Panc1 (cell line): ENCODE results near the gene IPO4. TPM values are rescaled to one million over a fixed set of nuclear protein-coding genes. Genes with fewer than 3 reads are reported as not detected.
A peak's percentile ranks its signal among the peaks of the same experiment; 100 is the strongest.

ENCODE experiments used
- ATAC-seq: fragments of 200-7000 bp; cut with Tn5 transposase; 2 replicates; pipeline ENCODE4 v1.9.1; 2020; ENCODE audit warnings: mild to moderate bottlenecking, moderate library complexity
- BruUV-seq: library from RNA; stranded (reverse); fragments of 400-500 nt; replicated peaks from 2 replicates; lab custom pipeline; 2021; lab: Mats Ljungman, UMichigan
- CTCF ChIA-PET: fragments of 300-600 bp; sonication (Branson Sonifier 250); formaldehyde crosslinking; loops from one replicate; lab custom pipeline; 2022; ENCODE audit warnings: antibody characterized with exemption; lab: Charles Lee
- POLR2A ChIA-PET: fragments of 300-600 bp; sonication (Branson Sonifier 250); formaldehyde crosslinking; loops from one replicate; lab custom pipeline; 2022; ENCODE audit warnings: antibody characterized with exemption; lab: Charles Lee
- DNase-seq: peaks from one replicate; pipeline ENCODE4 v3.0.0-alpha.2; 2010; ENCODE audit warnings: low read depth, low spot score
- H3K27ac ChIP-seq: 2 replicates; pipeline ENCODE4 v1.5.1; 2011; ENCODE audit warnings: mild to moderate bottlenecking, low read length, inconsistent platforms
- H3K27me3 ChIP-seq: fragments of 200-500 bp; sonication (Bioruptor generic); 2 replicates; pipeline ENCODE4 v1.6.0; 2014; ENCODE audit warnings: low read length, inconsistent platforms; ENCODE audit not compliant: control insufficient read depth, insufficient read depth
- H3K36me3 ChIP-seq: fragments of 200-500 bp; sonication (Bioruptor generic); 2 replicates; pipeline ENCODE4 v1.5.1; 2014; ENCODE audit warnings: inconsistent platforms, mild to moderate bottlenecking, low read length, moderate library complexity; ENCODE audit not compliant: control insufficient read depth, insufficient read depth
- H3K4me1 ChIP-seq: 2 replicates; pipeline ENCODE4 v1.5.1; 2011; ENCODE audit warnings: inconsistent platforms, mild to moderate bottlenecking, low read length, moderate library complexity; ENCODE audit not compliant: control insufficient read depth, insufficient read depth
- H3K4me3 ChIP-seq, 2 experiments: 2 replicates each; pipeline ENCODE4 v1.5.1; 2011 to 2012; ENCODE audit warnings: low read depth in 2 of 2, low read length in 2 of 2, mild to moderate bottlenecking in 2 of 2, inconsistent platforms in 1 of 2, moderate library complexity in 1 of 2
- H3K9me3 ChIP-seq: fragments of 200-500 bp; sonication (Bioruptor generic); 2 replicates; pipeline ENCODE4 v1.5.1; 2014; ENCODE audit warnings: low read depth, mild to moderate bottlenecking, inconsistent platforms, low read length, moderate library complexity; ENCODE audit not compliant: control insufficient read depth, insufficient read depth
- CTCF ChIP-seq: fragments of 450-650 bp; IDR thresholded peaks from 2 replicates; pipeline ENCODE4 v1.5.1; 2017; ENCODE audit warnings: mild to moderate bottlenecking
- POLR2AphosphoS5 ChIP-seq: IDR thresholded peaks from 2 replicates; pipeline ENCODE4 v1.6.1; 2012; ENCODE audit warnings: mild to moderate bottlenecking, low read depth, low read length, moderate library complexity
- REST ChIP-seq, 2 experiments: IDR thresholded peaks; 2 replicates each; pipeline ENCODE4 v1.6.1; 2011 to 2012; ENCODE audit warnings: low read depth in 2 of 2, control low read depth in 1 of 2, low read length in 1 of 2, mild to moderate bottlenecking in 1 of 2, moderate library complexity in 1 of 2; ENCODE audit not compliant: insufficient read depth in 1 of 2
- SIN3A ChIP-seq: IDR thresholded peaks from 2 replicates; pipeline ENCODE4 v1.6.1; 2012; ENCODE audit warnings: low read depth, mild to moderate bottlenecking, low read length, moderate library complexity, borderline replicate concordance; ENCODE audit not compliant: insufficient read depth
- TCF7L2 ChIP-seq: IDR thresholded peaks from 2 replicates; pipeline ENCODE4 v1.6.1; 2011; ENCODE audit warnings: mild to moderate bottlenecking, low read depth, low read length, inconsistent platforms
- in situ Hi-C: cut with HindIII; loops from 2 replicates; pipeline ENCODE4 v1.10.0; 2016; ENCODE audit warnings: low sequenced_read_pairs, low pct_unique_long_range_greater_than_20kb
- intact Hi-C: fragments of 100-400 bp; cut with micrococcal nuclease; formaldehyde crosslinking; loops from one replicate; pipeline ENCODE4 v1.10.0; 2022; ENCODE audit not compliant: unreplicated experiment
- total RNA-seq: library from RNA; stranded (reverse); gene quantifications from one replicate; pipeline ENCODE4 v1.2.1, GENCODE V29; 2021; ENCODE audit not compliant: unreplicated experiment

The IPO4 gene
- total RNA-seq, 1 experiment from 2014 or later = 103 TPM

GRCh38 chr14:24189460-24189859, 844 bp upstream of the IPO4 start:
- ATAC-seq (no peak), DNase-seq (no peak)
- in situ Hi-C loops (no loop called here), intact Hi-C loops (no loop called here)
- ChIA-PET CTCF (no interaction called here), POLR2A (interaction anchor here (1.0 kb wide), 1 partner anchor 53 kb away, joined by 6 read pairs; the partner anchor contains the start of gene TINF2)
- Histone ChIP-seq H3K9me3 (no peaks in the 10 kb centered on the region), H3K36me3 (peaks cover 2% of the 10 kb centered on the region; the same call in 1 of the 2 replicates), H3K27ac (peak overlapping the region; percentile 83; the same call in 1 of the 2 replicates), H3K4me1 (peaks cover 10% of the 10 kb centered on the region; the same call in 1 of the 2 replicates), H3K27me3 (no peaks in the 10 kb centered on the region), H3K4me3 (no peak overlapping the region; a peak in 2 of 4 replicates)
- BruUV-seq = no TSS peak
- TF ChIP-seq SIN3A = no peak
- no peak for TF ChIP-seq POLR2AphosphoS5
- no peak for TF ChIP-seq TCF7L2
- TF ChIP-seq CTCF = no peak
- TF ChIP-seq REST (IDR thresholded peaks at IDR 0.05; ENCODE audit: insufficient read depth in 1 of 2, low read depth in 2 of 2, low read length in 1 of 2) = no peak

- BruUV-seq = TSS peak; percentile 83
- TF ChIP-seq POLR2AphosphoS5 = no peak
- no peak for TF ChIP-seq TCF7L2
- TF ChIP-seq CTCF = no peak
- no peak for TF ChIP-seq REST (IDR thresholded peaks at IDR 0.05; ENCODE audit: insufficient read depth in 1 of 2, low read depth in 2 of 2, low read length in 1 of 2)
- no peak for TF ChIP-seq SIN3A
- intact Hi-C loops = no loop called here
- ChIA-PET POLR2A (interaction anchor here (1.0 kb wide), 1 partner anchor 53 kb away, joined by 6 read pairs; the partner anchor contains the start of gene TINF2), CTCF (no interaction called here)
- no peak for DNase-seq
- Histone ChIP-seq H3K27ac (peak overlapping the region; percentile 83), H3K4me1 (peaks cover 10% of the 10 kb centered on the region; the same call in 1 of the 2 replicates), H3K27me3 (no peaks in the 10 kb centered on the region), H3K36me3 (peaks cover 2% of the 10 kb centered on the region; the same call in 1 of the 2 replicates), H3K4me3 (peak overlapping the region; percentile 81 to 82), H3K9me3 (no peaks in the 10 kb centered on the region)
- ATAC-seq = no peak
- in situ Hi-C loops = no loop called here
Measured at GRCh38 chr14:24189059-24189375, 401 bp upstream of the IPO4 start.
